ENCODE results near the gene KCNK1. TPM values are rescaled to one million over a fixed set of nuclear protein-coding genes. Genes with fewer than 3 reads are reported as not detected.

Gene KCNK1
- total RNA-seq, 1 experiment from 2014 or later = 31.1 TPM

- no peaks in the 10 kb centered on the region for H3K9me2 ChIP-seq (replicated peaks; ENCODE audit: low read length)
- no peaks in the 10 kb centered on the region for H3K4me1 ChIP-seq (ENCODE audit: insufficient read depth, low read length)
- H3K4me2 ChIP-seq (ENCODE audit: low read length) = no peak overlapping the region
- no peak overlapping the region for H3K9ac ChIP-seq (ENCODE audit: low read length)
- H4K20me1 ChIP-seq (ENCODE audit: low read length) = no peaks in the 10 kb centered on the region
- no peak overlapping the region for H3K27ac ChIP-seq (ENCODE audit: low read length)
- DNase-seq (no peak), ATAC-seq (no peak)
- H3F3A ChIP-seq (ENCODE audit: low read length, unreplicated experiment) = no peaks in the 10 kb centered on the region
- intact Hi-C loops (cut with micrococcal nuclease) = no loop called here
- no peak overlapping the region for H2AFZ ChIP-seq (ENCODE audit: low read length)
- ChIA-PET POLR2A (ENCODE audit: unreplicated experiment) (no interaction called here), CTCF (no interaction called here)
- H3K79me2 ChIP-seq (ENCODE audit: low read length) = no peaks in the 10 kb centered on the region
- no peaks in the 10 kb centered on the region for H3K36me3 ChIP-seq (ENCODE audit: low read depth, low read length)
- BruUV-seq (replicated peaks) = no TSS peak
- no peak overlapping the region for H3K4me3 ChIP-seq (ENCODE audit: low read length)
- no peak for TF ChIP-seq CTCF (conservative IDR thresholded peaks at IDR 0.05; ENCODE audit: low read depth, low read length)
- no peak for TF ChIP-seq EZH2 (IDR thresholded peaks at IDR 0.05; ENCODE audit: low read length, unreplicated experiment)
- TF ChIP-seq EZH2phosphoT487 (IDR thresholded peaks at IDR 0.05; ENCODE audit: borderline replicate concordance, low read length) = no peak
- H3K27me3 ChIP-seq (ENCODE audit: low read length) = no peaks in the 10 kb centered on the region
- no peaks in the 10 kb centered on the region for H3K9me3 ChIP-seq (ENCODE audit: low read length)
Observed at GRCh38 chr1:233586301-233586700, 27.6 kb upstream of the KCNK1 start.

GRCh38 chr1:233587196-233587595 is 26.7 kb upstream of the KCNK1 start:
- Histone ChIP-seq H4K20me1 (ENCODE audit: low read length) (no peaks in the 10 kb centered on the region), H3K9me2 (replicated peaks; ENCODE audit: low read length) (no peaks in the 10 kb centered on the region), H3K27ac (ENCODE audit: low read length) (no peak overlapping the region), H3F3A (ENCODE audit: low read length, unreplicated experiment) (no peaks in the 10 kb centered on the region), H2AFZ (ENCODE audit: low read length) (no peak overlapping the region), H3K4me1 (ENCODE audit: insufficient read depth, low read length) (no peaks in the 10 kb centered on the region), H3K9ac (ENCODE audit: low read length) (no peak overlapping the region), H3K79me2 (ENCODE audit: low read length) (no peaks in the 10 kb centered on the region), H3K9me3 (ENCODE audit: low read length) (no peaks in the 10 kb centered on the region), H3K36me3 (ENCODE audit: low read depth, low read length) (no peaks in the 10 kb centered on the region), H3K27me3 (ENCODE audit: low read length) (no peaks in the 10 kb centered on the region), H3K4me2 (ENCODE audit: low read length) (no peak overlapping the region), H3K4me3 (ENCODE audit: low read length) (no peak overlapping the region)
- intact Hi-C loops (cut with micrococcal nuclease) = no loop called here
- no peak for TF ChIP-seq EZH2phosphoT487 (IDR thresholded peaks at IDR 0.05; ENCODE audit: borderline replicate concordance, low read length)
- no peak for TF ChIP-seq EZH2 (IDR thresholded peaks at IDR 0.05; ENCODE audit: low read length, unreplicated experiment)
- CTCF ChIA-PET = no interaction called here
- POLR2A ChIA-PET (ENCODE audit: unreplicated experiment) = no interaction called here
- ATAC-seq (no peak), DNase-seq (no peak)
- BruUV-seq (replicated peaks) = no TSS peak

GRCh38 chr1:233587958-233588799 is 25.7 kb upstream of the KCNK1 start:
- Histone ChIP-seq H3K9ac (ENCODE audit: low read length) (no peak overlapping the region), H3K9me2 (replicated peaks; ENCODE audit: low read length) (no peaks in the 10 kb centered on the region), H3K79me2 (ENCODE audit: low read length) (no peaks in the 10 kb centered on the region), H3K4me1 (ENCODE audit: insufficient read depth, low read length) (no peaks in the 10 kb centered on the region), H3K9me3 (ENCODE audit: low read length) (no peaks in the 10 kb centered on the region), H4K20me1 (ENCODE audit: low read length) (no peaks in the 10 kb centered on the region), H3K36me3 (ENCODE audit: low read depth, low read length) (no peaks in the 10 kb centered on the region), H3K4me2 (ENCODE audit: low read length) (no peak overlapping the region), H3K27me3 (ENCODE audit: low read length) (no peaks in the 10 kb centered on the region), H3K4me3 (ENCODE audit: low read length) (no peak overlapping the region), H3F3A (ENCODE audit: low read length, unreplicated experiment) (no peaks in the 10 kb centered on the region), H3K27ac (ENCODE audit: low read length) (no peak overlapping the region), H2AFZ (ENCODE audit: low read length) (no peak overlapping the region)
- intact Hi-C loops (cut with micrococcal nuclease) = no loop called here
- no TSS peak for BruUV-seq (replicated peaks)
- ChIA-PET POLR2A (ENCODE audit: unreplicated experiment) (interaction anchor here (0.6 kb wide), 1 partner anchor 154 kb away, joined by 3 read pairs; no protein-coding TSS in a partner anchor), CTCF (no interaction called here)
- no peak for DNase-seq
- TF ChIP-seq EZH2phosphoT487 (IDR thresholded peaks at IDR 0.05; ENCODE audit: borderline replicate concordance, low read length) (no peak), EZH2 (IDR thresholded peaks at IDR 0.05; ENCODE audit: low read length, unreplicated experiment) (no peak), CTCF (conservative IDR thresholded peaks at IDR 0.05; ENCODE audit: low read depth, low read length) (no peak)
- ATAC-seq = no peak

All from PC-3 (cell line).